Neuronal stem cell (in vitro differentiated cells): Measurements from ENCODE around the gene CAPN12.

Source experiments
- DNase-seq: peaks from one replicate; pipeline ENCODE4 v3.0.0-alpha.2; 2013; ENCODE audit warnings: low spot score
- H2AFZ ChIP-seq: one replicate; pipeline ENCODE4 v1.6.1; 2013; ENCODE audit warnings: mild to moderate bottlenecking, low read length, inconsistent platforms
- H2AK5ac ChIP-seq: 2 replicates; pipeline ENCODE4 v1.6.1; 2013; ENCODE audit warnings: low read depth, mild to moderate bottlenecking, inconsistent platforms, low read length, moderate library complexity, mixed read lengths
- H2BK120ac ChIP-seq: 2 replicates; pipeline ENCODE4 v1.6.1; 2013; ENCODE audit warnings: low read depth, mild to moderate bottlenecking, inconsistent platforms, low read length, moderate library complexity, mixed read lengths
- H2BK12ac ChIP-seq: one replicate; pipeline ENCODE4 v1.6.1; 2013; ENCODE audit warnings: low read length, inconsistent platforms
- H2BK15ac ChIP-seq: 2 replicates; pipeline ENCODE4 v1.6.1; 2013; ENCODE audit warnings: mild to moderate bottlenecking, low read length, inconsistent platforms, mixed read lengths
- H2BK5ac ChIP-seq: one replicate; pipeline ENCODE4 v1.6.1; 2013; ENCODE audit warnings: inconsistent platforms, mild to moderate bottlenecking, low read length, moderate library complexity
- H3K14ac ChIP-seq: one replicate; pipeline ENCODE4 v1.6.1; 2013; ENCODE audit warnings: low read length, inconsistent platforms
- H3K18ac ChIP-seq: 2 replicates; pipeline ENCODE4 v1.6.1; 2013; ENCODE audit warnings: low read length, inconsistent platforms
- H3K23ac ChIP-seq: 2 replicates; pipeline ENCODE4 v1.6.1; 2013; ENCODE audit warnings: low read depth, mild to moderate bottlenecking, mixed read lengths, low read length, inconsistent platforms; ENCODE audit not compliant: poor library complexity
- H3K27ac ChIP-seq: replicated peaks from 3 replicates; pipeline ENCODE4 v1.5.1; 2013; ENCODE audit warnings: low read length, inconsistent platforms
- H3K27me3 ChIP-seq, 3 experiments: 2 replicates each; pipeline ENCODE4 v1.6.1; 2013; ENCODE audit warnings: low read length in 3 of 3, mild to moderate bottlenecking in 2 of 3, inconsistent platforms in 1 of 3, low read depth in 1 of 3, mixed read lengths in 1 of 3, moderate library complexity in 1 of 3; ENCODE audit not compliant: control insufficient read depth in 3 of 3, insufficient read depth in 3 of 3
- H3K36me3 ChIP-seq, 2 donors: replicated peaks in 1 of 2; 2 replicates each; pipeline ENCODE4 v1.6.1; 2013; ENCODE audit warnings: low read length in 2 of 2; ENCODE audit not compliant: control insufficient read depth in 2 of 2, insufficient read depth in 2 of 2
- H3K4ac ChIP-seq: 2 replicates; pipeline ENCODE4 v1.6.1; 2013; ENCODE audit warnings: inconsistent platforms, mild to moderate bottlenecking, low read length, moderate library complexity
- H3K4me1 ChIP-seq, 2 donors: 1 replicate in 1 of 2; 2 replicates in 1 of 2; pipeline ENCODE4 v1.6.1; 2013; ENCODE audit warnings: low read length in 2 of 2, low read depth in 1 of 2; ENCODE audit not compliant: control insufficient read depth in 2 of 2, insufficient read depth in 1 of 2
- H3K4me2 ChIP-seq: one replicate; pipeline ENCODE4 v1.6.1; 2013; ENCODE audit warnings: mild to moderate bottlenecking, low read length, inconsistent platforms; ENCODE audit not compliant: insufficient read depth, poor library complexity, severe bottlenecking
- H3K4me3 ChIP-seq, 2 donors: 2 replicates each; pipeline ENCODE4 v1.5.1; 2013; ENCODE audit warnings: low read length in 2 of 2, mild to moderate bottlenecking in 2 of 2, inconsistent platforms in 1 of 2, moderate library complexity in 1 of 2
- H3K79me1 ChIP-seq: one replicate; pipeline ENCODE4 v1.6.1; 2013; ENCODE audit warnings: low read depth, mild to moderate bottlenecking, inconsistent platforms, low read length, moderate library complexity
- H3K9ac ChIP-seq: one replicate; pipeline ENCODE4 v1.6.1; 2013; ENCODE audit warnings: mild to moderate bottlenecking, low read depth, low read length, inconsistent platforms; ENCODE audit not compliant: poor library complexity
- H3K9me3 ChIP-seq, 2 donors: replicated peaks in 1 of 2; 2 replicates each; pipeline versions ENCODE3 to v1.6.1; 2013; ENCODE audit warnings: low read length in 2 of 2, mild to moderate bottlenecking in 2 of 2, inconsistent platforms in 1 of 2, low read depth in 1 of 2, mixed read lengths in 1 of 2, moderate library complexity in 1 of 2; ENCODE audit not compliant: control insufficient read depth in 2 of 2, insufficient read depth in 1 of 2
- H4K8ac ChIP-seq: one replicate; pipeline ENCODE4 v1.6.1; 2013; ENCODE audit warnings: low read depth, mild to moderate bottlenecking, inconsistent platforms, low read length, moderate library complexity
- H4K91ac ChIP-seq: one replicate; pipeline ENCODE4 v1.6.1; 2013; ENCODE audit warnings: low read length, low read depth, mild to moderate bottlenecking, inconsistent platforms; ENCODE audit not compliant: poor library complexity
- WGBS, 2 donors: extraction: QIAGEN DNeasy Blood & Tissue Kit; methylation state at CpG; one replicate each; pipeline ENCODE4 v1.1.7; 2013; ENCODE audit warnings: missing lambda C conversion rate in 2 of 2, mixed read lengths in 1 of 2; ENCODE audit not compliant: insufficient read length in 2 of 2, insufficient replicate concordance in 1 of 2; ENCODE audit errors: extremely low coverage in 2 of 2; 5-methylcytosine and 5-hydroxymethylcytosine counted together

CAPN12 gene

DNA sequence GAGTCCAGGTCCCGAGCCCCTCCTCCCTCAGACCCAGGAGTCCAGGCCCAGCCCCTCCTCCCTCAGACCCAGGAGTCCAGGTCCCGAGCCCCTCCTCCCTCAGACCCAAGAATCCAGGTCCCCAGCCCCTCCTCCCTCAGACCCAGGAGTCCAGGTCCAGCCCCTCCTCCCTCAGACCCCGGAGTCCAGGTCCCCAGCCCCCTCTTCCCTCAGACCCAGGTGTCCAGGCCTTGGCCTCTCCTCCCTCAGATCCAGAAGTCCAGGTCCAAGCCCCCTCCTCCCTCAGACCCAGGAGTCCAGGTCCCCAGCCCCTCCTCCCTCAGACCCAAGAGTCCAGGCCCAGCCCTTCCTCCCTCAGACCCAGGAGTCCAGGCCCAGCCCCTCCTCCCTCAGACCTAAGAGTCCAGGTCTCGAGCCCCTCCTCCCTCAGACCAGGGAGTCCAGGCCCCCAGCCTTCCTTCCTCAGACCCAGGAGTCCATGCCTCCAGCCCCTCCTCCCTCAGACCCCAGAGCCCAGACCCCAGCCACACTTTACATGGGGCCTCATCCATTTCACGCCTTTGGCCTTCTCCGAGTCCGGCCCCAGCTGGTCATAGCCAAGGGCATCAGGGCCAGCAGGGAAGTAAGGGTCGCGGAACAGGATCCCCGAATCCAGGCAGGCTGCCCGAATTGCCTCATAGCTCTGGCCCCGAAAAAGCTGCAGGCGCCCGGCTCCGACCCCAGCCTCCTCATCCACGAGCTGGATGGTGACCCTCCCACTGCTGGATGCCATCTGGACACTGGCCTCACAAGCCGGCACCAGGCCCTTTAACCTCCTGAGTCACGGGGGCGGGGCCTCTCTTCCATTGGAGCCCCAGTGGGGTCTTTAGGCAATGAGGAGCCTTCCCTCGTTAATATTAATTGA, 628 bp downstream of the CAPN12 start:
- Histone ChIP-seq H3K23ac (no peak overlapping the region), H3K18ac (peak overlapping the region; percentile 2), H3K27ac (no peak overlapping the region), H2BK15ac (peak overlapping the region; percentile 2), H3K14ac (no peak overlapping the region), H3K9me3 (no peaks in the 10 kb centered on the region), H3K27me3 (peaks cover 0 to under 1% (median 0%) of the 10 kb centered on the region in 3 experiments), H2BK12ac (no peak overlapping the region), H3K4ac (no peak overlapping the region), H3K4me2 (no peak overlapping the region), H2AFZ (no peak overlapping the region), H4K91ac (no peak overlapping the region), H4K8ac (no peak overlapping the region), H3K36me3 (no peaks in the 10 kb centered on the region), H3K79me1 (no peaks in the 10 kb centered on the region), H3K4me3 (no peak overlapping the region), H3K4me1 (peaks cover 0 to 3% of the 10 kb centered on the region in 2 donors), H2AK5ac (peak overlapping the region; percentile 76), H3K9ac (no peak overlapping the region), H2BK120ac (no peak overlapping the region), H2BK5ac (no peak overlapping the region)
- DNase-seq: no peak
- no CpG with 5 or more reads among the region's 20 CpGs for WGBS, 2 donors

- Histone ChIP-seq H3K79me1 (no peaks in the 10 kb centered on the region), H4K8ac (no peak overlapping the region), H3K4me1 (peaks cover 0 to 3% of the 10 kb centered on the region in 2 donors), H3K4me3 (no peak overlapping the region), H2BK5ac (no peak overlapping the region), H3K36me3 (no peaks in the 10 kb centered on the region), H4K91ac (no peak overlapping the region), H3K18ac (peak overlapping the region; percentile 52), H2AK5ac (peak overlapping the region; percentile 76), H3K23ac (no peak overlapping the region), H3K14ac (no peak overlapping the region), H3K27me3 (peaks cover 0 to 7% (median 3%) of the 10 kb centered on the region in 3 experiments), H2BK12ac (no peak overlapping the region), H3K4me2 (no peak overlapping the region), H3K9me3 (no peaks in the 10 kb centered on the region), H3K27ac (no peak overlapping the region), H2BK15ac (no peak overlapping the region), H3K4ac (no peak overlapping the region), H3K9ac (no peak overlapping the region), H2AFZ (peak overlapping the region; percentile 35), H2BK120ac (no peak overlapping the region)
- DNase-seq: no peak
- no CpG with 5 or more reads among the region's 6 CpGs for WGBS, 2 donors
Observed at GRCh38 chr19:38742906-38743305, 1.4 kb downstream of the CAPN12 start.

GRCh38 chr19:38742296-38742695, 2.0 kb downstream of the CAPN12 start:
- Histone ChIP-seq H3K36me3 (no peaks in the 10 kb centered on the region), H2BK15ac (no peak overlapping the region), H3K79me1 (no peaks in the 10 kb centered on the region), H2BK120ac (no peak overlapping the region), H3K9me3 (no peaks in the 10 kb centered on the region), H3K4me2 (no peak overlapping the region), H3K27me3 (peaks cover 0 to 13% (median 4%) of the 10 kb centered on the region in 3 experiments), H2BK12ac (no peak overlapping the region), H3K14ac (no peak overlapping the region), H2AFZ (no peak overlapping the region), H3K27ac (no peak overlapping the region), H3K4me3 (no peak overlapping the region), H3K18ac (peak overlapping the region; percentile 64), H3K4ac (peak overlapping the region; percentile 53), H3K23ac (no peak overlapping the region), H2AK5ac (no peak overlapping the region), H3K4me1 (peaks cover 0 to 3% of the 10 kb centered on the region in 2 donors), H2BK5ac (no peak overlapping the region), H3K9ac (peak overlapping the region; percentile 21), H4K91ac (no peak overlapping the region), H4K8ac (no peak overlapping the region)
- no peak for DNase-seq
- no CpG with 5 or more reads among the region's 9 CpGs for WGBS, 2 donors

- no peaks in the 10 kb centered on the region for H3K79me1 ChIP-seq
- WGBS, 2 donors: no CpG with 5 or more reads among the region's 15 CpGs
- no peak for DNase-seq
- peaks cover 0 to 15% (median 5%) of the 10 kb centered on the region in 3 experiments for H3K27me3 ChIP-seq
- H2AFZ ChIP-seq: no peak overlapping the region
- no peak overlapping the region for H2BK12ac ChIP-seq
- H2AK5ac ChIP-seq: no peak overlapping the region
- peak overlapping the region; percentile 3 for H3K18ac ChIP-seq
- no peak overlapping the region for H3K9ac ChIP-seq
- no peaks in the 10 kb centered on the region for H3K9me3 ChIP-seq
- H2BK15ac ChIP-seq: no peak overlapping the region
- H2BK120ac ChIP-seq: no peak overlapping the region
- no peak overlapping the region for H3K23ac ChIP-seq
- H3K4me2 ChIP-seq: no peak overlapping the region
- no peak overlapping the region for H4K8ac ChIP-seq
- no peak overlapping the region for H3K4me3 ChIP-seq
- H3K36me3 ChIP-seq: no peaks in the 10 kb centered on the region
- no peak overlapping the region for H3K14ac ChIP-seq
- H3K4ac ChIP-seq: no peak overlapping the region
- H3K27ac ChIP-seq: no peak overlapping the region
- peaks cover 0 to 5% of the 10 kb centered on the region in 2 donors for H3K4me1 ChIP-seq
- no peak overlapping the region for H4K91ac ChIP-seq
- no peak overlapping the region for H2BK5ac ChIP-seq
Observed at GRCh38 chr19:38741670-38742069, 2.6 kb downstream of the CAPN12 start.
